Measurements from ENCODE around the gene NTRK2.

NTRK2 gene

GRCh38 chr9:84670138-84671041 lies 861 bp downstream of the NTRK2 start:
- H3K27me3 Mint-ChIP-seq: peaks cover 32% of the 10 kb centered on the region
- H3K36me3 Mint-ChIP-seq: no peaks in the 10 kb centered on the region
- no peaks in the 10 kb centered on the region for H3K9me3 Mint-ChIP-seq (ENCODE audit: low read depth)
- no peak overlapping the region for H3K27ac Mint-ChIP-seq
- H3K4me1 Mint-ChIP-seq (ENCODE audit: low read depth): peaks cover 19% of the 10 kb centered on the region
- no peak overlapping the region for H3K4me3 Mint-ChIP-seq

- no peak overlapping the region for H3K4me3 Mint-ChIP-seq
- H3K27ac Mint-ChIP-seq: no peak overlapping the region
- H3K4me1 Mint-ChIP-seq (ENCODE audit: low read depth): peaks cover 19% of the 10 kb centered on the region
- H3K27me3 Mint-ChIP-seq: peaks cover 24% of the 10 kb centered on the region
- no peaks in the 10 kb centered on the region for H3K36me3 Mint-ChIP-seq
- H3K9me3 Mint-ChIP-seq (ENCODE audit: low read depth): no peaks in the 10 kb centered on the region
Measured at GRCh38 chr9:84671586-84672521, 2.3 kb downstream of the NTRK2 start.

- peaks cover 16% of the 10 kb centered on the region for H3K27me3 Mint-ChIP-seq
- H3K4me1 Mint-ChIP-seq (ENCODE audit: low read depth): peaks cover 11% of the 10 kb centered on the region
- H3K9me3 Mint-ChIP-seq (ENCODE audit: low read depth): no peaks in the 10 kb centered on the region
- H3K27ac Mint-ChIP-seq: no peak overlapping the region
- no peaks in the 10 kb centered on the region for H3K36me3 Mint-ChIP-seq
- no peak overlapping the region for H3K4me3 Mint-ChIP-seq
Measured at GRCh38 chr9:84673806-84674205, 4.3 kb downstream of the NTRK2 start.

GRCh38 chr9:84677080-84677479 lies 7.6 kb downstream of the NTRK2 start:
- Mint-ChIP-seq H3K4me1 (ENCODE audit: low read depth) (no peaks in the 10 kb centered on the region), H3K9me3 (ENCODE audit: low read depth) (no peaks in the 10 kb centered on the region), H3K36me3 (no peaks in the 10 kb centered on the region), H3K27me3 (peaks cover 7% of the 10 kb centered on the region), H3K4me3 (no peak overlapping the region), H3K27ac (no peak overlapping the region)

- H3K4me1 Mint-ChIP-seq (ENCODE audit: low read depth): no peaks in the 10 kb centered on the region
- H3K27ac Mint-ChIP-seq: no peak overlapping the region
- no peak overlapping the region for H3K4me3 Mint-ChIP-seq
- H3K36me3 Mint-ChIP-seq: no peaks in the 10 kb centered on the region
- H3K27me3 Mint-ChIP-seq: peaks cover 6% of the 10 kb centered on the region
- no peaks in the 10 kb centered on the region for H3K9me3 Mint-ChIP-seq (ENCODE audit: low read depth)
Measured at GRCh38 chr9:84679571-84679970, 10.0 kb downstream of the NTRK2 start.

GRCh38 chr9:84681516-84682285 lies 12.2 kb downstream of the NTRK2 start:
- Mint-ChIP-seq H3K4me1 (ENCODE audit: low read depth) (no peaks in the 10 kb centered on the region), H3K4me3 (no peak overlapping the region), H3K27ac (no peak overlapping the region), H3K36me3 (no peaks in the 10 kb centered on the region), H3K27me3 (peaks cover 4% of the 10 kb centered on the region), H3K9me3 (ENCODE audit: low read depth) (no peaks in the 10 kb centered on the region)

- no peak overlapping the region for H3K4me3 Mint-ChIP-seq
- H3K27me3 Mint-ChIP-seq: peaks cover 6% of the 10 kb centered on the region
- H3K4me1 Mint-ChIP-seq (ENCODE audit: low read depth): no peaks in the 10 kb centered on the region
- no peaks in the 10 kb centered on the region for H3K9me3 Mint-ChIP-seq (ENCODE audit: low read depth)
- H3K36me3 Mint-ChIP-seq: no peaks in the 10 kb centered on the region
- no peak overlapping the region for H3K27ac Mint-ChIP-seq
Measured at GRCh38 chr9:84686068-84686467, 16.5 kb downstream of the NTRK2 start.

GRCh38 chr9:84688956-84689355 lies 19.4 kb downstream of the NTRK2 start:
- H3K4me3 Mint-ChIP-seq: no peak overlapping the region

GRCh38 chr9:84691634-84692033 lies 22.1 kb downstream of the NTRK2 start:
- no peak overlapping the region for H3K4me3 Mint-ChIP-seq
- peaks cover 4% of the 10 kb centered on the region for H3K27me3 Mint-ChIP-seq
- H3K9me3 Mint-ChIP-seq (ENCODE audit: low read depth): no peaks in the 10 kb centered on the region
- no peaks in the 10 kb centered on the region for H3K4me1 Mint-ChIP-seq (ENCODE audit: low read depth)
- H3K36me3 Mint-ChIP-seq: no peaks in the 10 kb centered on the region
- no peak overlapping the region for H3K27ac Mint-ChIP-seq

More at GRCh38 chr9:84688956-84689355, 19.4 kb downstream of the NTRK2 start:
- H3K36me3 Mint-ChIP-seq: no peaks in the 10 kb centered on the region
- H3K9me3 Mint-ChIP-seq (ENCODE audit: low read depth): no peaks in the 10 kb centered on the region
- peaks cover 4% of the 10 kb centered on the region for H3K27me3 Mint-ChIP-seq
- no peaks in the 10 kb centered on the region for H3K4me1 Mint-ChIP-seq (ENCODE audit: low read depth)
- H3K27ac Mint-ChIP-seq: no peak overlapping the region

GRCh38 chr9:84694248-84694647 lies 24.7 kb downstream of the NTRK2 start:
- peaks cover 2% of the 10 kb centered on the region for H3K27me3 Mint-ChIP-seq
- no peaks in the 10 kb centered on the region for H3K9me3 Mint-ChIP-seq (ENCODE audit: low read depth)
- no peak overlapping the region for H3K27ac Mint-ChIP-seq
- H3K36me3 Mint-ChIP-seq: no peaks in the 10 kb centered on the region
- no peak overlapping the region for H3K4me3 Mint-ChIP-seq
- no peaks in the 10 kb centered on the region for H3K4me1 Mint-ChIP-seq (ENCODE audit: low read depth)

- Mint-ChIP-seq H3K4me1 (ENCODE audit: low read depth) (no peaks in the 10 kb centered on the region), H3K36me3 (no peaks in the 10 kb centered on the region), H3K27ac (no peak overlapping the region), H3K9me3 (ENCODE audit: low read depth) (no peaks in the 10 kb centered on the region), H3K4me3 (no peak overlapping the region), H3K27me3 (peaks cover 5% of the 10 kb centered on the region)
Measured at GRCh38 chr9:84697042-84697441, 27.5 kb downstream of the NTRK2 start.

- Mint-ChIP-seq H3K36me3 (no peaks in the 10 kb centered on the region), H3K4me3 (no peak overlapping the region), H3K4me1 (ENCODE audit: low read depth) (no peaks in the 10 kb centered on the region), H3K27ac (no peak overlapping the region), H3K27me3 (peaks cover 7% of the 10 kb centered on the region), H3K9me3 (ENCODE audit: low read depth) (no peaks in the 10 kb centered on the region)
Measured at GRCh38 chr9:84697509-84698114, 28.1 kb downstream of the NTRK2 start.

GRCh38 chr9:84698323-84698722 lies 28.8 kb downstream of the NTRK2 start:
- H3K4me3 Mint-ChIP-seq: no peak overlapping the region
- H3K36me3 Mint-ChIP-seq: no peaks in the 10 kb centered on the region
- peaks cover 7% of the 10 kb centered on the region for H3K27me3 Mint-ChIP-seq
- no peaks in the 10 kb centered on the region for H3K9me3 Mint-ChIP-seq (ENCODE audit: low read depth)
- H3K27ac Mint-ChIP-seq: no peak overlapping the region
- no peaks in the 10 kb centered on the region for H3K4me1 Mint-ChIP-seq (ENCODE audit: low read depth)

GRCh38 chr9:84699984-84700383 lies 30.5 kb downstream of the NTRK2 start:
- Mint-ChIP-seq H3K9me3 (ENCODE audit: low read depth) (no peaks in the 10 kb centered on the region), H3K27me3 (peaks cover 6% of the 10 kb centered on the region)

More at GRCh38 chr9:84699984-84700383, 30.5 kb downstream of the NTRK2 start:
- Mint-ChIP-seq H3K4me3 (no peak overlapping the region), H3K4me1 (ENCODE audit: low read depth) (no peaks in the 10 kb centered on the region), H3K27ac (no peak overlapping the region), H3K36me3 (no peaks in the 10 kb centered on the region)
